Right forelimb (tissue), 1 donor: Measurements from ENCODE around the gene ADGRL3.
"Not testable (repeated sequence)": the region's sequence is repeated elsewhere in the genome, so short reads cannot be mapped to it uniquely, and the experiment has no call there.

Experiments
- DNase-seq: peaks from one replicate; pipeline ENCODE4 v3.0.0-alpha.2; 2018

The ADGRL3 gene

DNA sequence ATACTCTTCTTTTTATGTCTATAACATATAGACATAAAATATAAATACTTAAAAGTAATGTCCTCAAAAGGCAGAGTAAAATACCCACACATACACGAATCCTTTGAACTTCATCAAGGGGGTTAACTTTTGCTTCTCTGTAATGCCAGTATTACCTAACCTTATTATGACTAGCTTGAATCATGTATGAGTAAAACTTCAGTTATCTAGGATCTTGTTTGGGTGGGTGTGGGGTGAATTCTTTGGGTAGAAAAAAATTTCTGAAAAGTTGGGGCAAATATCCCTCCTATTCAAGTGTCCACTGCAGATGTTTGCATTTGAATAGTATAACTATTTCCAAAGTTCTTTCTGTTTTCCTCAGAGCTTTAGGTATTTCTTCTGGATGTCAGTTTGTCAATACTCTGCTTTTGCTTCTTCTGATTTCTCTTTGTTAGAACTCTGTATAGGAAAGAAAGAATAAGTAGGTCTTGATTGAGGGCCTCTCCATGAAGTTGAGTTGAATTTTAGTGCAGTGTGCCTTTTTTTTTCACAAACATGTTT lies 173.8 kb downstream of the ADGRL3 start:
- no peak for DNase-seq

- no peak for DNase-seq
Observed at GRCh38 chr4:61374447-61374891, 174.3 kb downstream of the ADGRL3 start.

- DNase-seq, result no peak
Observed at GRCh38 chr4:61375301-61375700, 175.2 kb downstream of the ADGRL3 start.

DNA sequence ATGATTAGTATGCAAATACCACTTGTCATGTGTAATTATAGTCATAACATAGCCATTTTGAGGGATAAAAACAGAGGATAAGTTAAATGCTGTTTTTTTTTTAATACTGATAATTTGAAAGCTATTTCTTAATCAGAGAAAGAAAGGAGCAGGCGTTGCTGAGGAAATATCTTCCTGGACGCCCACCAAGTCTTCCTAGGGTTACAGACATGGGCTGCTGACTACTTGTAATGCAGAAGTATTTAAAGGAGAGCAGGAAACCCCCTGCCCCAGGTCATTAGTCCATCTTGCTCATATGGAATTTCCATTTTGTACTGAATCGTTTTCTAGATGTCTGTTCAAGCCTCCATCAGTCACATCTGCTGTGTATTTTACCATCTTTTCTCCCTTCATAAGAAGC lies 176.2 kb downstream of the ADGRL3 start:
- DNase-seq, result no peak

- DNase-seq, result no peak
Observed at GRCh38 chr4:61379406-61379805, 179.3 kb downstream of the ADGRL3 start.

DNA sequence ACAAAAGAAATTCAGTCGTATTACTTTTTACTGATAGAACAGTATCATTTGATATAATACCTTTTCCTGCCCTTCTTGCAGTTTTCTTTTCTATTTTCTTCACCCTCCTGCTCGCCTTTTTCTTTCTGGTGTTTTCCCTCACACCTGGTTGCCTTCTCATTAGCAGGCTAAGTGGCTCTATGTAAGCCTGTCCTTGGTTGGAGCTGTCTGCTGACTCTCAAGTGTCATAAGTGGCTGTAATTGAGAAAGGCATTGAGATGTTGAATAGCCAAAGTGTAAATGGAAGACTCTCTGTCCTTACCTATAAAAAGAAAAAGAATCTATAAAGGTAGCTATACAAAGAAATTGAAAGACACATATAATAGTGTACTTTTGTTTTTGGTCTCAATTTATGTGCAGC lies 180.7 kb downstream of the ADGRL3 start:
- DNase-seq, result no peak

- DNase-seq, result no peak
Observed at GRCh38 chr4:61385256-61385655, 185.1 kb downstream of the ADGRL3 start.

DNA sequence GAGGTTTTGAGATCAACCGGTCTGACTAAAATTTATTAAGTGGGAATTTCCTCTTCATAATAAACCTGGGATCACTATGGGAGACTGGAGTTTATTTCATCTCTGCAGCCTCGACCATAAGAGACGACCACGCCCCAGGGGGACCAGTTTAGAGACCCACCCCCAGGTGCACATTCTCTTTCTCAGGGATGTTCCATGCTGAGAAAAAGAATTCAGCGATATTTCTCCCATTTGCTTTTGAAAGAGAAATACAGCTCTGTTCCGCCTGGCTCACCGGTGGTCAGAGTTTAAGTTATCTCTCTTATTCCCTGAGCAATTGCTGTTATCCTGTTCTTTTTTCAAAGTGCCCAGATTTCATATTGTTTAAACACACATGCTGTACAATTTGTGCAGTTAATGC lies 187.2 kb downstream of the ADGRL3 start:
- not testable (repeated sequence) for DNase-seq

DNA sequence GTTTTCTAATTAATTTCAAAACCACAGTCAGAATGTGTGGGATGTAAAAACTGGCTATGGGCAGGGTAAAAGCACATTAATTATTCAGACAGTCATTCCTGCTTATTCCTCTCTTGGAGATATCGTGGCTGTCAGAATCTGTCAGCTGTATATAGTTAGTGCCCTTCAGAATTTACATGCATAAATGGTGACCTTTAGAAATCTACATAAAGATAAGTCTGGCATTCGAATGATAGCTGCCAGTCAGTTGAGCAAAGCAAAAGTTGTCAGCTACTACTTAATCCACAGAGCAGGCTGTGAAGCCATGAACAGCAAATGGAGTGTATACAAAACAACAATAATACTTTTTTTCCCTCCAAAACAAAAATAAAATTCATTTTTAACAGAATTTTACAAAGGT lies 189.5 kb downstream of the ADGRL3 start:
- DNase-seq, result no peak

GRCh38 chr4:61395754-61396153 lies 195.6 kb downstream of the ADGRL3 start:
- DNase-seq, result no peak

GRCh38 chr4:61397174-61397573 lies 197.0 kb downstream of the ADGRL3 start:
- DNase-seq, result no peak

DNA sequence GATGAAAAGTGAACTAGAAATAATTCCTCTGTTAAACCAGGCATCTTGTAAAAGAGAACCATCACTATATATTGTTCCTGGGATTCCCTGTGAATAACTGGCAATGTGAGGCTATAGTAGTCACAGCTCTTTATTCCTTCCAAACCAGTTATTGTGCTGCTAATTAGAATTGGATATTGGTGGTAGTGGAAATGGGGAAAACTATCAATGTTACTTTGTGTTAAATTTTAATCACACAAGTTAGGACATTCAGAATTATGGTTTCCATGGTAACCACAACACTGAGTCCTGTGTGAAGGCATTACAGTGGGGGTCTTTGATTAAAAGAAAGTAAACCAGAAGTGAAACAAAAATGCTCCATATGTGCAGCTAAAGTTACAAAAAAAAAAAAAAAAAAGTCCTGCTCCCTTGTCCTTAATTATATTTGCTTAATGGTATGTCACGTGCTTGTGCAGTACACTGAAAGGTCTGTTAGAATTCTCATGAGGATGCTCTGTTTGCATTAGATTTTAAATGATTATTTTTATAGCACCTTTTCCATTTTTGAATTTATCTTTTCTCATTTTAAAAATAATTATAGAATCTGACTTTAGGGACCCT lies 200.4 kb downstream of the ADGRL3 start:
- no peak for DNase-seq

DNA sequence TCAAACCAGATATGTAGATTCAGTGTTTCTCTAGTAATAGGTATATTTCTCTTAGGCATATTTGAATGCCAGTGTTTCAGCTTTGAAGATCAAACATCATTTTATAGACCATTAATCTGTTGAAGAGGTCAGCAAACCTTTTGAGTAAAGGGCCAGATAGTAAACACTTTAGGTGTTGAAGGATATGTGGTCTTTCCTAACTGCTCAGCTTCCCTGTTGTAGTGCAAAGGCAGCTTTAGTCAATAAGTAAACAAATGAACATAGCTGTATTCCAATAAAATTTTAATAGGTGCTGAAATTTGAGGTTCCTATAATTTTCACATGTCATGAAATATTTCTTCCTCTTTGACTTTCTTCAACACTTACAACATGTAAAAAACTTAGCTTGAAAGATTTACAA lies 201.6 kb downstream of the ADGRL3 start:
- DNase-seq, result no peak

GRCh38 chr4:61405307-61405706 lies 205.2 kb downstream of the ADGRL3 start:
- no peak for DNase-seq

DNA sequence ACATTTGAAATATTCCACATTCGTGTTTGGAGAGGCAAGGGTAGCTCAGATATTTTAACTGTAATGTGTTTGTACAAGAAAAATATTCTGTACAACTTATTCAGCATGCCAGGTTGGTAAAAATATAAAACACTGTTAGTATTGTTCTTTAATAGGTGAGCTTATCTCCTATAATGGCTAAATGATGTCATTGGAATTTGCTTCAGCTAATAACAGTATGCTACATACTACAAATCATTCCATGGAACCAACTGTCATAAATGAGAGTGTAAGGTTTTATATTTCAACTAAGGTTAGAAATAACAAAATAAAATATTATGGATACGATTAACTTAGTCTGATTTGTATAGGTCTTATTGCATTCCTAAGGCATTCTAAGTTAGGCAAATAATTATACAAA lies 206.6 kb downstream of the ADGRL3 start:
- no peak for DNase-seq

DNA sequence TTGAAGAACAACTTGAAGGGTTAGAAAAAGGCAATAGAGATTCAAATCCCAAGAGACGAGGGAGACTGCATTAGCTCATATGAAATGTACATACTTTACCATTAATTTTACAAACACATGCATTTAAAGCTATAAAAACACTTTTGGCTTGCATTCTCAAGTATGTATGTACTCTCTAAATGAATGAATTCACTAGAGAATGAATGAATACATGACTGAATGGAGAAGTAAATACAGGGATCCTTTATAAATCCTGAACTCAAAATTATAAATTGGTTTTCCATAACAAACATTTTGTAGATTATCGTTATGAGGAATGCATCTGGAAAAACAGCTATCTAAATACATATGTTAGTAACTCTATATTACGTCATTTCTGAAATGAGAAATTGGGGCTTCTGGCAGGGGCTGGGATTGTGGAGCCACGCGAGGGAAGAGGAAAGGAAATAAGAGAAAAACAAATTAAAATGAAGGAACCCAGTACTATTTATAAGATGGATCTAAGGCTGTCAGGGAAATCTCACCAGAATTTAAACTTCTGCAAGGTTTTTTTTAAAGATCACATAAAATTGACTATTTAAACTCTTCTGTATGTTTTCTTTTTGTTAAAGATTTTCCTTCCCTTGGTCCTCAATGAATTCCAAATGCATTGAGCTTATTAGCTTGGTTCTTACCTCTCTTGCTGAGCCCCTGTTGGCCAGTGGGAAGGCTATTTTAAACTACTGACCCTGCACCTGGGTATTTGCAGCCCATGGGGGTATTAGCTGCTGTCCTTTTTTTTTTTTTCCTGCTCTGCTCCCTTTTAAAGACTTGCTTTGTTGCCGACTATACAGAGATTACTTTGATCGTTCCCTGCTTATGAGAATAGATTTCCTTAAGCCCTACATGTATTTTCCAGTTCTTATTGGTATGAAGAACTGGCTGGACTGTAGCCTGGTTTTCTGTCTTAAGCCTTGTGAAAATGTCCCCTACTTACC lies 207.8 kb downstream of the ADGRL3 start:
- no peak for DNase-seq

GRCh38 chr4:61408861-61409260 lies 208.7 kb downstream of the ADGRL3 start:
- no peak for DNase-seq

DNA sequence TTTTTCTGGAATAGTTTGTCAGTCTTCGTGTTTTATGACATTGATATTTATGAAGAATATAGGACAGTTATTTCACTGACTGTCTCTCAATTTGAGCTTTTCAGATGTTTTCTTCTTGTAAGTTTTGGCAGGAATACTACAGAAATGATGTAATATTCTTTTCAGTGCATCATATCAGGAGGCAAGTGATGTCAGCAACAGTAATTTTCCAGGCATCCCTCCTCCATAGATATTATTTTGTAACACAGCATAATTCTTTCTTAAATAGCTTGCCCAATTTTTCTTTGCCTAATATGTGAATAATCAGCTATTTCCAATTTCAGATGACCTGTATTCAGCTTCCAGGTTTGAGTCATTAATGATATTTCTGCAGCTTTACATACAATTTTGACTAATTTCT lies 211.1 kb downstream of the ADGRL3 start:
- no peak for DNase-seq

DNA sequence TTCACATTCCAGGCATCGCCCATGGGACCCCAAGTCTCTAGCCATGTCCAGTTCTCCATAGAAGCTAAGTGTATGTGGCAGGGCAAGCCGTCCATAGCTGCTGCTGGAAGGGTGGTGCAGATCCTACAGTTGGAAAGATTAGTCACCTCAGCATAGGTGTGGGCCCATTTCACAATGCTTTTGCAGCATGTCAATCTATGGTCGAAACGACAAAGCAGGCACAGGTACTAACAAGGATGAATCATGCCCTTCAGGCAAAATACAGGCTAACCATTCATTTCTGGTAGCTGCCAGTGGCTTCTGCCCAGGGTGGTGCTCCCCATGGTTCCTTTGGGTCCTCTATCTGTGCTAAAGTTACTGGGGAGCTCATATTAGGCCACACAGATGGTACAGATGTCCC lies 225.2 kb downstream of the ADGRL3 start:
- DNase-seq, result no peak

DNA sequence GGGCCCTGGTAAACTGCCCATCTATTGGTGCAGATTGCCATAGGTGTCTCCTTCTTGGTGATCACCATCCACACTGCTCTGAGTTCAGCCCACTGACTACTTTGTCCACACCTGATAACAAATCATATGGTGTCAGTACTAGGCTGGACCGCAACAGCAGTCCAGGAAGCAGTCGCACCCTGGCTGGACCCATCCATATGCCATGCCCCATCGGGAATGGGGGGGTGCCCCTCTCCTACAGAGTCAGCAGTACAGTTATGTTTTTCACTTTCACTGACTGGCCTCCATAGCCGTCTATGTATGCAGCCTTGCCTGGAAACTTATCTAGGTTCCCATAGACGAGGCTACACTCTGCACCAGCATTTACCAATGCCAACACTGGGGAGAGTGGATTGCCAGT lies 226.1 kb downstream of the ADGRL3 start:
- no peak for DNase-seq

GRCh38 chr4:61427099-61427817 lies 227.1 kb downstream of the ADGRL3 start:
- no peak for DNase-seq

DNA sequence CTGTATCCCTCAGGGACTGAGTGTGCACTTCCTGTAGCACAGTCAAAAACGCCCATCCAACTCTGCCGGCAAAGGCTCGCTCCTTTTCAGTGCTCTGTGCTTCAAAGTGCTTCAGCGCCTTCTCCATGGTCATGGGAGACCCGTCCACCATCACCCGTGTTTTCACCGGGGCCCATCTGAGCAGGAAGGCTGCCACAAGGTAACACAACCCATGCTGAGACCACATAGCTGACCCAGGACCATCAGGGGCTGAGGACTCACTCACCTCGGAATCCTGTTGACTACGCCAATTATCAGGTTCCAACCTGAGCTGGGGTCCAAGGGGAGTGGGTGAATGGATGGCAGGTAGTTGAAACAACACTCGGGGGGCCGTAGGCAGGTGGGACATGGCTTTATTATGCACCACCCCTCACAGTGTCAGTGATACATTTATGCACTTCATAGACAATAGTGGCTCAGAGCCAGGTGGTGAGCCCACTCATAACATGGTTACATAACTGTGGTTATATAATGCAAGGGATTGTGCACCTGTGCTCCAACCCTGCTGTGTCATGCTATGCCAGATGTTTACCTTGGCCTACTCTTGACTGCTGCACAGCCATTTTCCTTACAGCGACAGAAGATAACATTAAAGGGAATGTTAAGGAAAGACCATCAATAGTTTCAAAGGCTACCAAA lies 227.8 kb downstream of the ADGRL3 start:
- no peak for DNase-seq

DNA sequence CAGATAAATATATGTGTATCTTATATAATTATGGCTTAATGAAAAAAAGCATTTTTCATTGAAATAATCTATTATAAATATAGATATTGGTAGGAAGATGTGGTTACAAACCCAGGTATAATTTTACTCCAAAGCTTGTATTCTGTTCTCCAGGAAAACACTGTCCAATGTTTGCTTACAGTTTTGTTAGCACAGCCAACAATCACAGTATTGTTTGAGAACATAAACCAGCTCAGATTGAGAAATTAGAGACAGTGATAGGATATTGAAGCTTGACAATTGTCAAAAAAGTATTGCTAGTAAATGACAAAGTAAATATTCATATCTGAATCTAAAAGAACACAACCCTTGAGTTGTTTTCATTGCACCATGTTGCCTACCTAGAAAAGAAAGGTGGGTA lies 228.8 kb downstream of the ADGRL3 start:
- no peak for DNase-seq
